Astrocyte of the spinal cord (primary cell): ENCODE data around the gene DCTN5.
A peak's percentile ranks its signal among the peaks of the same experiment; 100 is the strongest.

Experiments used
- DNase-seq: peaks from one replicate; pipeline ENCODE4 v3.0.0; 2011; ENCODE audit warnings: low read depth, low spot score
- H3K4me3 ChIP-seq: 2 replicates; pipeline ENCODE4 v1.5.1; 2011; ENCODE audit warnings: low read depth, mild to moderate bottlenecking, low read length, moderate library complexity
- CTCF ChIP-seq: IDR thresholded peaks from 2 replicates; pipeline ENCODE4 v1.5.1; 2012; ENCODE audit warnings: low read depth, mild to moderate bottlenecking, low read length, inconsistent platforms
- in situ Hi-C: cut with HindIII; loops from 2 replicates; pipeline ENCODE4 v1.10.0; 2017; ENCODE audit warnings: low sequenced_read_pairs

Gene DCTN5

GRCh38 chr16:23640931-23641765, at the start of gene DCTN5, which contains the start of gene PALB2:
DCTN5 (plus strand) TSS chr16:23641466; CDS start chr16:23641543, 77 bp downstream.
PALB2 (minus strand) TSS chr16:23641310; CDS start chr16:23641157, 153 bp downstream.
- TF ChIP-seq CTCF: no peak
- DNase-seq: peak; percentile 94
- peak within 1 kb of the TSS; percentile 100 for H3K4me3 ChIP-seq
- in situ Hi-C loops: no loop called here

- in situ Hi-C loops: no loop called here
- no peak for TF ChIP-seq CTCF
- no peak overlapping the region for H3K4me3 ChIP-seq
- DNase-seq: no peak
These were observed 47.1 kb upstream of the DCTN5 start for GRCh38 chr16:23594186-23594585.

- in situ Hi-C loops: no loop called here
- no peak for TF ChIP-seq CTCF
- DNase-seq: no peak
- peak overlapping the region; percentile 74 for H3K4me3 ChIP-seq
These were observed 45.9 kb upstream of the DCTN5 start for GRCh38 chr16:23595246-23595950.

GRCh38 chr16:23595951-23596720, 45.1 kb upstream of the DCTN5 start, which contains the start of gene NDUFAB1:
NDUFAB1 (minus strand) TSS chr16:23596316; CDS start chr16:23596290, 26 bp downstream.
- peak; percentile 88 for TF ChIP-seq CTCF
- in situ Hi-C loops: no loop called here
- DNase-seq: peak; percentile 87
- H3K4me3 ChIP-seq: peak within 1 kb of the TSS; percentile 74

- in situ Hi-C loops: no loop called here
- peak; percentile 3 for TF ChIP-seq CTCF
- no peak overlapping the region for H3K4me3 ChIP-seq
- DNase-seq: no peak
These were observed 44.1 kb upstream of the DCTN5 start for GRCh38 chr16:23597003-23597756.
